CD4-positive, alpha-beta T cell (primary cell): ENCODE data around the gene E2F3. TPM values are rescaled to one million over a fixed set of nuclear protein-coding genes. Genes with fewer than 3 reads are reported as not detected.

Experiments
- ATAC-seq: fragments of 200-7000 bp; cut with Tn5 transposase; one replicate; pipeline ENCODE4 v1.10.0; 2022; ENCODE audit warnings: mild to moderate bottlenecking; ENCODE audit not compliant: poor library complexity
- CTCF ChIA-PET: fragments of 350-600 bp; sonication (Branson Sonifier 250); formaldehyde crosslinking; loops from one replicate; lab custom pipeline; 2021; ENCODE audit warnings: antibody characterized with exemption, inconsistent platforms; lab: Charles Lee
- POLR2A ChIA-PET: fragments of 350-600 bp; sonication (Branson Sonifier 250); formaldehyde crosslinking; loops from one replicate; lab custom pipeline; 2021; ENCODE audit warnings: antibody characterized with exemption, inconsistent platforms; lab: Charles Lee
- DNase-seq, 14 experiments: peaks; one replicate each; pipeline ENCODE4 v3.0.0-alpha.2; 2013 to 2020; ENCODE audit warnings: mixed read lengths in 2 of 14
- H3K27ac ChIP-seq, 2 donors: one replicate each; pipeline versions ENCODE4 v1.5.1 to v1.7.0; 2013; ENCODE audit warnings: low read length in 2 of 2, low read depth in 1 of 2, mild to moderate bottlenecking in 1 of 2
- H3K27me3 ChIP-seq, 2 experiments: 1 replicate in 1 of 2; 2 replicates in 1 of 2; pipeline versions ENCODE4 v1.6.1 to v1.7.0; 2013; ENCODE audit warnings: low read length in 2 of 2, control low read depth in 1 of 2, mild to moderate bottlenecking in 1 of 2, moderate library complexity in 1 of 2; ENCODE audit not compliant: insufficient read depth in 2 of 2, control insufficient read depth in 1 of 2
- H3K36me3 ChIP-seq: one replicate; pipeline ENCODE4 v1.6.1; 2013; ENCODE audit warnings: low read length, control low read depth; ENCODE audit not compliant: insufficient read depth
- H3K4me1 ChIP-seq: one replicate; pipeline ENCODE4 v1.6.1; 2013; ENCODE audit warnings: low read length, control low read depth; ENCODE audit not compliant: insufficient read depth
- H3K4me3 ChIP-seq: one replicate; pipeline ENCODE4 v1.5.1; 2013; ENCODE audit warnings: mild to moderate bottlenecking, low read length, moderate library complexity
- H3K9me3 ChIP-seq, 2 experiments: 1 replicate in 1 of 2; 2 replicates in 1 of 2; pipeline versions ENCODE4 v1.6.1 to v1.7.0; 2013; ENCODE audit warnings: low read length in 2 of 2, mild to moderate bottlenecking in 2 of 2, control low read depth in 1 of 2, moderate library complexity in 1 of 2; ENCODE audit not compliant: control insufficient read depth in 1 of 2, insufficient read depth in 1 of 2
- H3K27ac Mint-ChIP-seq: one replicate; pipeline ENCODE4 v1.8.0; 2020; ENCODE audit warnings: mixed read lengths
- H3K27me3 Mint-ChIP-seq: one replicate; pipeline ENCODE4 v1.8.0; 2021; ENCODE audit warnings: mixed read lengths
- H3K36me3 Mint-ChIP-seq: one replicate; pipeline ENCODE4 v1.8.0; 2021; ENCODE audit warnings: low read depth, mixed read lengths
- H3K4me1 Mint-ChIP-seq: one replicate; pipeline ENCODE4 v1.8.0; 2021; ENCODE audit warnings: low read depth, mixed read lengths
- H3K4me3 Mint-ChIP-seq: one replicate; pipeline ENCODE4 v1.8.0; 2020; ENCODE audit warnings: mild to moderate bottlenecking, mixed read lengths
- H3K9me3 Mint-ChIP-seq: one replicate; pipeline ENCODE4 v1.8.0; 2020; ENCODE audit warnings: mixed read lengths
- CTCF ChIP-seq: fragments of 200-600 bp; IDR thresholded peaks from one replicate; pipeline ENCODE4 v1.8.0; 2022; ENCODE audit warnings: antibody characterized with exemption, mild to moderate bottlenecking
- intact Hi-C, 2 experiments: fragments of 100-400 bp; cut with DNase I in 1 of 2; cut with micrococcal nuclease in 1 of 2; formaldehyde crosslinking; loops; one replicate each; pipeline versions ENCODE4 v1.15.1 to v1.9.0; 2023 to 2025; cut with DNase I, micrococcal nuclease
- total RNA-seq, 174 experiments: library from RNA in 2 of 174; stranded (reverse) in 2 of 174; gene quantifications; one replicate each; pipeline ENCODE4 v1.2.3 and lab custom pipeline; 2021 to 2026

The E2F3 gene
- total RNA-seq, 2 experiments from 2014 or later = 2.7 to 2.9 TPM

GRCh38 chr6:20438462-20439070 is 36.9 kb downstream of the E2F3 start:
- intact Hi-C loops = no loop called here
- Mint-ChIP-seq H3K4me1 (no peaks in the 10 kb centered on the region), H3K36me3 (peaks cover 36% of the 10 kb centered on the region), H3K4me3 (no peak overlapping the region), H3K27me3 (no peaks in the 10 kb centered on the region), H3K9me3 (no peaks in the 10 kb centered on the region), H3K27ac (no peak overlapping the region)
- Histone ChIP-seq H3K4me3 (no peak overlapping the region), H3K36me3 (peaks cover 7% of the 10 kb centered on the region), H3K4me1 (no peaks in the 10 kb centered on the region), H3K27me3 (no peaks in the 10 kb centered on the region), H3K9me3 (peaks cover 0 to 6% of the 10 kb centered on the region in 2 experiments), H3K27ac (no peak overlapping the region)
- ATAC-seq (no peak), DNase-seq (no peak)
- ChIA-PET POLR2A (no interaction called here), CTCF (no interaction called here)
- TF ChIP-seq CTCF = no peak

- ATAC-seq = no peak
- intact Hi-C loops = no loop called here
- Mint-ChIP-seq H3K4me3 (no peak overlapping the region), H3K9me3 (no peaks in the 10 kb centered on the region), H3K27me3 (no peaks in the 10 kb centered on the region), H3K36me3 (peaks cover 34% of the 10 kb centered on the region), H3K4me1 (no peaks in the 10 kb centered on the region), H3K27ac (no peak overlapping the region)
- POLR2A ChIA-PET = no interaction called here
- Histone ChIP-seq H3K4me3 (no peak overlapping the region), H3K9me3 (peaks cover 0 to 6% of the 10 kb centered on the region in 2 experiments), H3K36me3 (peaks cover 7% of the 10 kb centered on the region), H3K4me1 (no peaks in the 10 kb centered on the region), H3K27ac (no peak overlapping the region), H3K27me3 (no peaks in the 10 kb centered on the region)
- CTCF ChIA-PET = no interaction called here
- no peak for DNase-seq
- no peak for TF ChIP-seq CTCF
Observed at GRCh38 chr6:20439558-20439957, 37.9 kb downstream of the E2F3 start.

GRCh38 chr6:20440296-20440695 is 38.6 kb downstream of the E2F3 start:
- no peak for ATAC-seq
- POLR2A ChIA-PET = no interaction called here

More at GRCh38 chr6:20440296-20440695, 38.6 kb downstream of the E2F3 start:
- no peak for DNase-seq
- Mint-ChIP-seq H3K9me3 (no peaks in the 10 kb centered on the region), H3K27ac (no peak overlapping the region), H3K4me1 (no peaks in the 10 kb centered on the region), H3K27me3 (no peaks in the 10 kb centered on the region), H3K4me3 (no peak overlapping the region), H3K36me3 (peaks cover 32% of the 10 kb centered on the region)
- H3K4me1 ChIP-seq = no peaks in the 10 kb centered on the region
- peaks cover 7% of the 10 kb centered on the region for H3K36me3 ChIP-seq
- CTCF ChIA-PET = no interaction called here
- intact Hi-C loops = no loop called here
- no peak for TF ChIP-seq CTCF
- H3K4me3 ChIP-seq = no peak overlapping the region
- no peaks in the 10 kb centered on the region for H3K27me3 ChIP-seq
- no peak overlapping the region for H3K27ac ChIP-seq
- H3K9me3 ChIP-seq = peaks cover 0 to 6% of the 10 kb centered on the region in 2 experiments
